Measurements from ENCODE around the gene METTL5.
A peak's percentile ranks its signal among the peaks of the same experiment; 100 is the strongest.
"Not testable (repeated sequence)": the region's sequence is repeated elsewhere in the genome, so short reads cannot be mapped to it uniquely, and the experiment has no call there.

Gene METTL5

GRCh38 chr2:169828141-169828811 lies 3.6 kb upstream of the METTL5 start:
- no peak for DNase-seq

- DNase-seq: peak; percentile 92
Observed at GRCh38 chr2:169827272-169828140, 2.8 kb upstream of the METTL5 start, which contains the start of gene UBR3. Gene UBR3 (plus strand): TSS chr2:169827454. CDS start chr2:169827508, 54 bp downstream.

GRCh38 chr2:169823996-169824372 lies 721 bp downstream of the METTL5 start:
- no peak for DNase-seq

GRCh38 chr2:169822785-169823392 lies 1.8 kb downstream of the METTL5 start:
- no peak for DNase-seq

GRCh38 chr2:169822036-169822435 lies 2.7 kb downstream of the METTL5 start:
- DNase-seq: no peak

- DNase-seq: not testable (repeated sequence)
Observed at GRCh38 chr2:169820101-169820500, 4.6 kb downstream of the METTL5 start.

- DNase-seq: no peak
Observed at GRCh38 chr2:169819106-169819505, 5.6 kb downstream of the METTL5 start.

- no peak for DNase-seq
Observed at GRCh38 chr2:169818241-169818640, 6.5 kb downstream of the METTL5 start.

GRCh38 chr2:169817369-169817768 lies 7.3 kb downstream of the METTL5 start:
- DNase-seq: not testable (repeated sequence)

- DNase-seq: not testable (repeated sequence)
Observed at GRCh38 chr2:169816961-169817360, 7.7 kb downstream of the METTL5 start.

GRCh38 chr2:169815849-169816248 lies 8.9 kb downstream of the METTL5 start:
- DNase-seq: peak; percentile 73

GRCh38 chr2:169808221-169808620 lies 16.5 kb downstream of the METTL5 start:
- DNase-seq: peak; percentile 40

- DNase-seq: no peak
Observed at GRCh38 chr2:169806586-169806985, 18.1 kb downstream of the METTL5 start.

GRCh38 chr2:169803480-169803879 lies 21.2 kb downstream of the METTL5 start:
- no peak for DNase-seq

- DNase-seq: peak; percentile 80
Observed at GRCh38 chr2:169798718-169799592, 25.8 kb downstream of the METTL5 start, which contains the start of gene SSB. Gene SSB (plus strand): TSS chr2:169798871. CDS start chr2:169800961, 2,090 bp downstream.

- DNase-seq: no peak
Observed at GRCh38 chr2:169798397-169798717, 26.3 kb downstream of the METTL5 start.

GRCh38 chr2:169797601-169798000 lies 27.1 kb downstream of the METTL5 start:
- no peak for DNase-seq

GRCh38 chr2:169796441-169796840 lies 28.3 kb downstream of the METTL5 start:
- no peak for DNase-seq

GRCh38 chr2:169795181-169795580 lies 29.5 kb downstream of the METTL5 start:
- no peak for DNase-seq

GRCh38 chr2:169790581-169790980 lies 34.1 kb downstream of the METTL5 start:
- DNase-seq: no peak

GRCh38 chr2:169782513-169782912 lies 42.2 kb downstream of the METTL5 start:
- no peak for DNase-seq

GRCh38 chr2:169781249-169782013 lies 43.3 kb downstream of the METTL5 start:
- no peak for DNase-seq

All from amniotic stem cell (primary cell).